ENCODE results near the gene MAPK1IP1L. TPM values are rescaled to one million over a fixed set of nuclear protein-coding genes. Genes with fewer than 3 reads are reported as not detected.

Gene MAPK1IP1L
- total RNA-seq, 2 donors from 2014 or later, result 57.0 to 113 TPM

DNA sequence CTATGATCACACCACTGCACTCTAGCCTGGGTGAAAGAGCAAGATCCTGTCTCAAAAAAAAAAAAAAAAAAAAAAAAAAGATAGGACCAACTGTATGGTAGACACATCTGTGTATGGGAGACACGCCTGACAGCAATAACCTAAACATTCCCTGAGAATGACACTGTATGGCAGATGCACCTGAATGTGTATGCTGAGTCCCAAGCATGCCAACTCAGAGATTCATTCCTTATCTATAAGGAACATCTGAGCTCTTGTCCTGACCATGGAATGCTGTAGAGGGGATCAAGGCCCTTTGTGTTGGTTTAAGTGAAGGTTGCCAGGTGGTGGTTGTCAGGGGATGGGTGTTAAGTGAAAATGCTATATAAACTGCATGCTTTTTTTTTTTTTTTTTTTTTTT is 58.4 kb downstream of the MAPK1IP1L start:
- TF ChIP-seq, protein P1, sequence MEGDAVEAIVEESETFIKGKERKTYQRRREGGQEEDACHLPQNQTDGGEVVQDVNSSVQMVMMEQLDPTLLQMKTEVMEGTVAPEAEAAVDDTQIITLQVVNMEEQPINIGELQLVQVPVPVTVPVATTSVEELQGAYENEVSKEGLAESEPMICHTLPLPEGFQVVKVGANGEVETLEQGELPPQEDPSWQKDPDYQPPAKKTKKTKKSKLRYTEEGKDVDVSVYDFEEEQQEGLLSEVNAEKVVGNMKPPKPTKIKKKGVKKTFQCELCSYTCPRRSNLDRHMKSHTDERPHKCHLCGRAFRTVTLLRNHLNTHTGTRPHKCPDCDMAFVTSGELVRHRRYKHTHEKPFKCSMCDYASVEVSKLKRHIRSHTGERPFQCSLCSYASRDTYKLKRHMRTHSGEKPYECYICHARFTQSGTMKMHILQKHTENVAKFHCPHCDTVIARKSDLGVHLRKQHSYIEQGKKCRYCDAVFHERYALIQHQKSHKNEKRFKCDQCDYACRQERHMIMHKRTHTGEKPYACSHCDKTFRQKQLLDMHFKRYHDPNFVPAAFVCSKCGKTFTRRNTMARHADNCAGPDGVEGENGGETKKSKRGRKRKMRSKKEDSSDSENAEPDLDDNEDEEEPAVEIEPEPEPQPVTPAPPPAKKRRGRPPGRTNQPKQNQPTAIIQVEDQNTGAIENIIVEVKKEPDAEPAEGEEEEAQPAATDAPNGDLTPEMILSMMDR (IDR thresholded peaks at IDR 0.05), result no peak
- Histone ChIP-seq H3K36me3 (no peaks in the 10 kb centered on the region), H3K4me3 (no peak overlapping the region), H3K27me3 (replicated peaks; ENCODE audit: insufficient read depth) (no peaks in the 10 kb centered on the region), H3K4me1 (ENCODE audit: control insufficient read depth in 1 of 2, low read depth in 2 of 2) (peaks cover 16 to 33% of the 10 kb centered on the region in 2 donors), H3K27ac (no peak overlapping the region), H3K9me3 (no peaks in the 10 kb centered on the region)
- no peak for DNase-seq (ENCODE audit: low spot score)
- no peak for ATAC-seq (ENCODE audit: insufficient number of reproducible peaks, low FRiP score, low read depth)

DNA sequence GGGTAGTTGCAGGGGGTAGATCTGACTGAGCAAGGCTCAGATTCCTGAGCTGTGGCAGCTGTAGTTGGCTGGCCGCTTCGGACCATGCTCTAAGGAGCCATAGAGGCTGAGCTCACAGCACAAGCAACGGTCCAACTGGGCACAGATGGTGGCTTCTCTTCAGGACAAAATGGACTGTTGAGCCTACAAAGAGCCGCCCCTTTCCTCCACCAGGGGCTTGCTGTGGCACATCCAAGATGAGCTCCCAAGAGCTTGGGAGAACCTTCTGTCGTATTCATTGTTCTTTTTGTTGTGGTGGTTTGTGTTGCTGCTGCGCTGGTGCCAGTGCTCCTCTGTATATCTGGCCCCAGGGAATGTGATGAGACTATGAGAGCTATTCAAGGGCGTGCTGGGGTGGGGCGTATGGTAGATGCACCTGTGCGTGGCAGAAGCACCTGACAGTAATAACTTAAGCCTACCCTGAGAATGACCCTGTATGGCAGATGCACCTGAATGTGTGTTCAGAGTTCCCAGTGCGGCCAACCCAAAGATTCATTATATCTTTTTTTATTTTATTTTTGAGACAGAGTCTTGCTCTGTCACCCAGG is 59.8 kb downstream of the MAPK1IP1L start:
- Histone ChIP-seq H3K36me3 (no peaks in the 10 kb centered on the region), H3K27ac (no peak overlapping the region), H3K4me3 (no peak overlapping the region), H3K9me3 (no peaks in the 10 kb centered on the region), H3K27me3 (replicated peaks; ENCODE audit: insufficient read depth) (no peaks in the 10 kb centered on the region), H3K4me1 (ENCODE audit: control insufficient read depth in 1 of 2, low read depth in 2 of 2) (peaks cover 15 to 26% of the 10 kb centered on the region in 2 donors)
- TF ChIP-seq, protein P1 (IDR thresholded peaks at IDR 0.05), result no peak
- no peak for DNase-seq (ENCODE audit: low spot score)
- ATAC-seq (ENCODE audit: insufficient number of reproducible peaks, low FRiP score, low read depth), result no peak

DNA sequence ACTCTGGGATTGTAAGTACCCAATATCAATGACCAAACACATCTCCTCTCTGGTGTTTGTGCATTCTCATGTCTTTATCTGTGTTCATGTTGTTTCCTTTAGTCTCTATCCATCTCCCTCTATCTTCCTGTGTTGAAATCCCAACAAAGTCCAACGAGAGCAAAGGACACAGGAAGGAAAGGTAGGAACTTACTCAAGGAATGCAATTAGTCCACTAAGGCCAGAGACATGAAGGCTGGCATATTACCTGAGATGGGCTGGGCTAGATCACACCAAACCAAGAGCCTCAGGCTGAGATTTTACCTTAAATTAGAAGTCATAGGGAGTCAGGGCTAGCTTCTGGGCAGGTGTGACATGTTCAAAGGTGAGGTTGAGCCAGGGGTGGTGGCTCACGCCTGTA is 63.3 kb downstream of the MAPK1IP1L start:
- no peaks in the 10 kb centered on the region for H3K27me3 ChIP-seq (replicated peaks; ENCODE audit: insufficient read depth)
- no peaks in the 10 kb centered on the region for H3K36me3 ChIP-seq
- peaks cover 4 to 16% of the 10 kb centered on the region in 2 donors for H3K4me1 ChIP-seq (ENCODE audit: control insufficient read depth in 1 of 2, low read depth in 2 of 2)
- DNase-seq (ENCODE audit: low spot score) (no peak), ATAC-seq (ENCODE audit: insufficient number of reproducible peaks, low FRiP score, low read depth) (no peak)
- H3K9me3 ChIP-seq, result no peaks in the 10 kb centered on the region
- no peak overlapping the region for H3K4me3 ChIP-seq
- no peak overlapping the region for H3K27ac ChIP-seq
- TF ChIP-seq, protein P1 (IDR thresholded peaks at IDR 0.05), result no peak

DNA sequence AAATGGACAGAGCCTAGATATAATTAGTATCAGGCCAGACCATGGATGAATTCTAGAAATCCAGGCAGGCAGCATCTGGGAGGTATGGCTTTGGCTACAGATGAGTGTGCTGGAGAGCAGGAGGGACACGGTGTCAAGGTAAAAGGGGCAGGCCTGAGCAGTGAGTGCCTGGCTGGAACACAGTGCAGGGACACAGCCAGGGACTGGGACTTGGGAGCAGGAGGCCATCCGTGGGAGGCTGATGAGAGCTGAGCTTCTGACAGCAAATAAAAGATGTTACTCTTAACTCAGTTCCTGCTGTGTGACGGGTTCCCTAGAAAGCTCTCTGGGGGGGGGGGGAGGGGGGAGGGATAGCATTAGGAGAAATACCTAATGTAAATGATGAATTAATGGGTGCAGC is 64.0 kb downstream of the MAPK1IP1L start:
- Histone ChIP-seq H3K9me3 (no peaks in the 10 kb centered on the region), H3K27ac (no peak overlapping the region), H3K27me3 (replicated peaks; ENCODE audit: insufficient read depth) (no peaks in the 10 kb centered on the region), H3K36me3 (no peaks in the 10 kb centered on the region), H3K4me1 (ENCODE audit: control insufficient read depth in 1 of 2, low read depth in 2 of 2) (peaks cover 4 to 20% of the 10 kb centered on the region in 2 donors), H3K4me3 (no peak overlapping the region)
- ATAC-seq (ENCODE audit: insufficient number of reproducible peaks, low FRiP score, low read depth), result no peak
- DNase-seq (ENCODE audit: low spot score), result no peak
- TF ChIP-seq, protein P1 (IDR thresholded peaks at IDR 0.05), result no peak

DNA sequence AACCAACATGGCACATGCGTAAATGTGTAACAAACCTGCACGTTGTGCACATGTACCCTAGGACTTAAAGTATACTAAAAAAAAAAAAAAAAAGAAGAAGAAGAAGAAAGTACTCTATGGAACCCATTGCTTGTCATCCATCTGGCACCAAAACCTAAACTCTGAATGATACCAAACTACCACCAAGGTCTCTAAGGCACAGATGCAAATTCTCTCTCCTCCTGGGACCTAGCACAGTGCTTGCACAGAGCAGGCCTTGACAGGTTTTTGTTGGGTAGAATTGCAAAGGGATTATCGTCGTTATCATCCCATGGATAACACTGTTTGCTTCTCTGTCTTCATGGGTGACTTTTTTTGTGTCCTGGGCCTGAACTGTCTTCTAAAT is 64.4 kb downstream of the MAPK1IP1L start:
- no peaks in the 10 kb centered on the region for H3K36me3 ChIP-seq

More for the DNA sequence above, 64.4 kb downstream of the MAPK1IP1L start:
- H3K27ac ChIP-seq, result no peak overlapping the region
- H3K9me3 ChIP-seq, result no peaks in the 10 kb centered on the region
- H3K27me3 ChIP-seq (replicated peaks; ENCODE audit: insufficient read depth), result no peaks in the 10 kb centered on the region
- no peak overlapping the region for H3K4me3 ChIP-seq
- TF ChIP-seq, protein P1 (IDR thresholded peaks at IDR 0.05), result no peak
- peaks cover 4 to 20% of the 10 kb centered on the region in 2 donors for H3K4me1 ChIP-seq (ENCODE audit: control insufficient read depth in 1 of 2, low read depth in 2 of 2)
- no peak for DNase-seq (ENCODE audit: low spot score)
- no peak for ATAC-seq (ENCODE audit: insufficient number of reproducible peaks, low FRiP score, low read depth)

Measured in thoracic aorta (tissue), 2 donors.